Nephron (organoid): ENCODE results near the gene OR2S2.
A peak's percentile ranks its signal among the peaks of the same experiment; 100 is the strongest.

ENCODE experiments used
- H3K27ac Mint-ChIP-seq, 3 experiments: 2 replicates each; pipeline ENCODE4 v1.8.0; 2020; ENCODE audit warnings: mixed read lengths in 3 of 3, mild to moderate bottlenecking in 2 of 3, moderate library complexity in 1 of 3
- H3K27me3 Mint-ChIP-seq: 2 replicates; pipeline ENCODE4 v1.8.0; 2021; ENCODE audit warnings: low read depth, mild to moderate bottlenecking, moderate library complexity, mixed read lengths
- H3K36me3 Mint-ChIP-seq: 2 replicates; pipeline ENCODE4 v1.8.0; 2020; ENCODE audit warnings: low read depth, mixed read lengths
- H3K4me1 Mint-ChIP-seq: 2 replicates; pipeline ENCODE4 v1.8.0; 2020; ENCODE audit warnings: mixed read lengths
- H3K4me3 Mint-ChIP-seq, 3 experiments: 2 replicates each; pipeline ENCODE4 v1.8.0; 2020; ENCODE audit warnings: mild to moderate bottlenecking in 3 of 3, mixed read lengths in 3 of 3, moderate library complexity in 2 of 3
- H3K9me3 Mint-ChIP-seq: 2 replicates; pipeline ENCODE4 v1.8.0; 2020; ENCODE audit warnings: mixed read lengths
- CTCF ChIP-seq, 3 experiments: fragments of 200-600 bp; sonication (generic); IDR thresholded peaks; one replicate each; pipeline ENCODE4 v1.5.0; 2021; ENCODE audit warnings: antibody characterized with exemption in 3 of 3; ENCODE audit not compliant: unreplicated experiment in 3 of 3

The OR2S2 gene

GRCh38 chr9:35923927-35924763, 33.8 kb downstream of the OR2S2 start:
- Mint-ChIP-seq H3K9me3 (no peaks in the 10 kb centered on the region), H3K36me3 (no peaks in the 10 kb centered on the region), H3K4me1 (peaks cover 28% of the 10 kb centered on the region), H3K4me3 (no peak overlapping the region), H3K27me3 (peaks cover 3% of the 10 kb centered on the region), H3K27ac (peak overlapping the region; percentile 79 to 96 (median 95))
- TF ChIP-seq CTCF (IDR thresholded peaks at IDR 0.05; ENCODE audit: unreplicated experiment in 3 of 3) = no peak

- Mint-ChIP-seq H3K36me3 (no peaks in the 10 kb centered on the region), H3K27me3 (peaks cover 3% of the 10 kb centered on the region), H3K9me3 (no peaks in the 10 kb centered on the region), H3K4me3 (no peak overlapping the region), H3K27ac (peak overlapping the region; percentile 79 to 96 (median 95)), H3K4me1 (peaks cover 34% of the 10 kb centered on the region)
- TF ChIP-seq CTCF (IDR thresholded peaks at IDR 0.05; ENCODE audit: unreplicated experiment in 3 of 3) = no peak
Measured at GRCh38 chr9:35923598-35923926, 34.4 kb downstream of the OR2S2 start.

- H3K4me3 Mint-ChIP-seq = no peak overlapping the region
- no peaks in the 10 kb centered on the region for H3K9me3 Mint-ChIP-seq
- H3K27me3 Mint-ChIP-seq = no peaks in the 10 kb centered on the region
- H3K27ac Mint-ChIP-seq = peak overlapping the region; percentile 46 to 69 (median 65)
- H3K4me1 Mint-ChIP-seq = peaks cover 39% of the 10 kb centered on the region
- no peaks in the 10 kb centered on the region for H3K36me3 Mint-ChIP-seq
- no peak for TF ChIP-seq CTCF (IDR thresholded peaks at IDR 0.05; ENCODE audit: unreplicated experiment in 3 of 3)
Measured at GRCh38 chr9:35920051-35920620, 37.8 kb downstream of the OR2S2 start.

GRCh38 chr9:35919212-35920008, 38.5 kb downstream of the OR2S2 start:
- Mint-ChIP-seq H3K4me3 (no peak overlapping the region), H3K36me3 (no peaks in the 10 kb centered on the region), H3K9me3 (no peaks in the 10 kb centered on the region), H3K4me1 (peaks cover 35% of the 10 kb centered on the region), H3K27me3 (no peaks in the 10 kb centered on the region), H3K27ac (peak overlapping the region; percentile 46 to 69 (median 65))
- TF ChIP-seq CTCF (IDR thresholded peaks at IDR 0.05; ENCODE audit: unreplicated experiment in 3 of 3) = no peak

- TF ChIP-seq CTCF (IDR thresholded peaks at IDR 0.05; ENCODE audit: unreplicated experiment in 3 of 3) = no peak
Measured at GRCh38 chr9:35918780-35919179, 39.2 kb downstream of the OR2S2 start.

More at GRCh38 chr9:35918780-35919179, 39.2 kb downstream of the OR2S2 start:
- H3K27ac Mint-ChIP-seq = peak overlapping the region; percentile 46 to 69 (median 65)
- H3K4me3 Mint-ChIP-seq = no peak overlapping the region
- no peaks in the 10 kb centered on the region for H3K36me3 Mint-ChIP-seq
- no peaks in the 10 kb centered on the region for H3K9me3 Mint-ChIP-seq
- peaks cover 28% of the 10 kb centered on the region for H3K4me1 Mint-ChIP-seq
- H3K27me3 Mint-ChIP-seq = no peaks in the 10 kb centered on the region
